ENCODE results near the gene RALBP1. TPM values are rescaled to one million over a fixed set of nuclear protein-coding genes. Genes with fewer than 3 reads are reported as not detected.

The RALBP1 gene
- polyA plus RNA-seq, 3 donors: 79.7 to 84.6 (median 81.9) TPM

DNA sequence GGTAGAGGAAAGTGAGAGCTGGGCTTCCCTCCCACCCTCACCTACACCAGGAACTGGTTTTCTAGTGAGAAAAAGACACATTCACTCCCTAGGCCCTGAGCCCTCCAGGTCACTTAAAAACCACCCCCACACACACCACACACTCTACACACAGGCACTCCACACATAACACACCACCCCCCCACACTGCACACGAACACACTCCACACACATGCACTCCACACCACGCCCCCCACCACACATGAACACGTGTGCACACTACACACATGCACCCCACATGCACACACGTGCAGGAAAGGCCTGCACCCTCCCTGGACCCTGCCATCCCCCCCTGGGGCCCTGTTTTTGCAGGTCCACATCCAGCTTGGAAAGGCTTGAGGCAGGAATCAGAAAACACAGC, 67.6 kb downstream of the RALBP1 start:
- DNase-seq (ENCODE audit: low read depth in 3 of 3, low spot score in 2 of 3): no peak

- DNase-seq (ENCODE audit: low read depth in 3 of 3, low spot score in 2 of 3): no peak
These were observed 69.7 kb downstream of the RALBP1 start for GRCh38 chr18:9545029-9545428.

DNA sequence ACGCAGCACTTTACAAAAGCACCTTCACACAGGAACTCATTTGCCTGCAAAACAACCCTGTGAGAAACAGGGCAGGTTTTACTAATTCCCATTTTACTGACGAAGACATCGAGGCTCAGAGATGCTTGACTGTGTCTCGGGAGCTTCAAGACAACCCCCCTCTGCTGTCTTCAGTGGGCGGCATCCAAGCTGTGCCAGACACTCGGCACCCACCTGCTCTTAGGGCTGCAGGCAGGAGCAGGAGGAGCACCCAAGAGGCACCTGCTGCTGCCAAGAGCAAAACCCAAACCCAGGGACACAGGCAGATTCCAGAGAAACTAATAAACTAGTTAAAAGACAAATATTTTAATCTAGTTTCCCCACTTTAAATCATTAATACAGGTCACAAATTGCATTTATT, 71.2 kb downstream of the RALBP1 start:
- DNase-seq (ENCODE audit: low read depth in 3 of 3, low spot score in 2 of 3): no peak

- DNase-seq (ENCODE audit: low read depth in 3 of 3, low spot score in 2 of 3): no peak
These were observed 72.5 kb downstream of the RALBP1 start for GRCh38 chr18:9547782-9548181.

GRCh38 chr18:9549405-9549804, 74.1 kb downstream of the RALBP1 start:
- DNase-seq (ENCODE audit: low read depth in 3 of 3, low spot score in 2 of 3): no peak

- DNase-seq (ENCODE audit: low read depth in 3 of 3, low spot score in 2 of 3): no peak
These were observed 75.1 kb downstream of the RALBP1 start for GRCh38 chr18:9550429-9550828.

- DNase-seq (ENCODE audit: low read depth in 3 of 3, low spot score in 2 of 3): no peak
These were observed 76.9 kb downstream of the RALBP1 start for GRCh38 chr18:9552191-9552590.

DNA sequence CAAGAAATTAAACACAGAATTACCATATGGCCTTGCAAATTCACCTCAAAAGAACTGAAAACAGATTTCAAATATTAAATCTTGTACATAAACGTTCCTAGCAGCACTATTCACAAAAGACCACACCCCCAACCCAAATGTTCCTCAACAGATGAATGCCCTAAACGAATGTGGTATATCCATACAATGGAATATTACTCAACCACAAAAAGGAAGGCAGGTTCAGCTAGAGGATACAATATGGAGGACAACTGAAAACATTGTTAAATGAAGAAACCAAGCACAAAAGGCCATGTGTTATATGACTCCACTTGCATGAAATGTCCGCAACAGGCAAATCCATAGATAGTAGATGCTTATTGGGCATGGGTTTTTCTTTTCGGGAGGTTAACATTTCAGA, 77.3 kb downstream of the RALBP1 start:
- no peak for DNase-seq (ENCODE audit: low read depth in 3 of 3, low spot score in 2 of 3)

DNA sequence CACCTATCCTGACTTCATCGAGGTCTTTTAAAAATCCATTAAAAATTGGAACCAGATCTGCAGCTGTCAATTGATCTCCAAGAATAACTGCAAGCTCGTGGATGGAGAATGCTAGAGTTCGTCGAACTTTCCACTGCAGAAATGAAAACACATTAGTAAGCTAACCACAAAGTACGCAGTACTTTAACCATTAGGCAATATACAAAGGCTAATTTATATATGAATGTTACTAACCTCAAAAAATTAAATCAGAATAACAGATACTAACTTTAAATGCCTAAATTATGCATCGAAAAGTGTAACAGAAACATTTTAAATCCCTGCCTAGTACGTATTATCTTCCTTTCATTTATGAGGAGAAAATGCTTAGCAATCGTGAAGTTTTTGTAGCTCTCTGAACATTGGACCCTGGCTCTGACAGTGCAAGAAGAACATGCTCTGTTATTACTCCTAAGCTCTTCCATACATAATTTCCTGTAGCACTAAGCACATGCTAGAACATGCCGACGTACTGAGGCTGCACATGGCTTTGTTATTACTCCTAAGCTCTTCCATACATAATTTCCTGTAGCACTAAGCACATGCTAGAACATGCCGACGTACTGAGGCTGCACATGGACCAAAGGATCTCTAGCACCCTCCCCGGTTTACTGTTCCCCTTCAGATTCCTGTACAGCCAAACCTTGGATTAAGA, 82.1 kb downstream of the RALBP1 start:
- DNase-seq (ENCODE audit: low read depth in 3 of 3, low spot score in 2 of 3): no peak

DNA sequence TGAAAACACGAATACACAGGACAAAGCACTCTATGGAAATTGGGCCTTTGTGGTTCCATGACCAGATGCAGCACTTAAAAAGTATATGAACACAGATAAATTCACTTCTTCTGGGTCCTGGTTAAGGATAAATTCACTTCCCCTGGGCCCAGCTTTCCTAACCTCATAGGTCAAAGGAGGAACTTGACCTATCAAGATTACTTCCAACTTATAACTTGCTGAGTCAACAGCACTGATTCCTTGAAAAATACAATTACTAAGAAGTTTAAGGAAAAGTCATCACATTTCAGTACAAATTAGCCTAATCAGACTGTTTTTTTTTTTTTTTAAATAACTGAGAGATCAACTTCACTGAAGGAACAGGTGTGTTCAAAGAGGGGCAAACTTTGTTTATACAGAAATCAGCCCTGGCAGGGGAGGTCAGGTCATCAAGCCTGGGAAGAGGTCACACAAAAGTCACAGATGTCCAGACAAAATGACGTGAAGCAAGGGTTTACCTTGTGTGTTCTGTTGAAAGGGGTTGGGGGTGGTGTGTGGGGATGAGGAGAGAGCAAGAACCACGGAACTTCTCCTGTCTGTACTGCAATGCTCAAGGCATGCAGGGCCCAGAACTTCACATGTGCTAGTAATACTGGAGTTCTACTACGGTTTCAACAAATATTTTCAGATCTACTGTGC, 83.2 kb downstream of the RALBP1 start:
- no peak for DNase-seq (ENCODE audit: low read depth in 3 of 3, low spot score in 2 of 3)

GRCh38 chr18:9559253-9559652, 83.9 kb downstream of the RALBP1 start:
- DNase-seq (ENCODE audit: low read depth in 3 of 3, low spot score in 2 of 3): no peak

DNA sequence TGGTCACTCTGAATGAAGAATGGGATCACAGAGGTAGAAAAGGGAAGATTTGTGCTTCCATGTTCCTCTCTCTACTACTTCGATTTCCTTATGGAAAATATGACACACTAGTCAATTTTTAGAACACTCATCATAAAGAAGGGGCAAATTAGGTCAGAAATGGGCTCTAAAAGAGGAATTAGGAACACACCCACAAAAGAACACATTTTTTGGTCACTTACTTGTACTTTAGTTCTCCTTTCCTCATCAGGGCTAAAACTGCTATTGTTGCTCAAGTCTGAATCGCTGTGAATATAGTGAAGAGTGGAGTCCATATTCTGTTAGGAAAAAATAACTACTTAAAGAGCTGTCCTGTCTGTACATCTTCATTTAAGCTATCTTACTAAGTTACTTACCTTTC, 86.4 kb downstream of the RALBP1 start:
- no peak for DNase-seq (ENCODE audit: low read depth in 3 of 3, low spot score in 2 of 3)

DNA sequence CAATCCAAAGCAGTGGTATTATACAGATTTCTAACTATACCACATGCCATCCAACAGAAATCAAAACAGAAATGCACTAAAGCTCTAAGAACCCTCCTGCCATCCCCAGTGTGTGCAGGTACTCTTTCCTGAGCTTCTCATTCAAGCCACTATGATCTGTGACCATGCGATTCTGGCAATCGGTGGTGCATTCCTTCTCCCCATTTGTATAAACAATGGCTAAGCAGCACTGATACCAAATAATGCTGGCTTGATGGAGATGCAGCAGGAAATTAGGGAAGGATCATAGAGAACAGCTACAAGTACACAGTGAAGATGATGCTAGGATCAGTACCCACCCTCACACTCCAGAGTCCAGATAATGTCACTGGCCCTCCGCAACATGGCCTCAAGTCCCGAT, 87.3 kb downstream of the RALBP1 start:
- DNase-seq (ENCODE audit: low read depth in 3 of 3, low spot score in 2 of 3): no peak

GRCh38 chr18:9563331-9563730, 88.0 kb downstream of the RALBP1 start:
- no peak for DNase-seq (ENCODE audit: low read depth in 3 of 3, low spot score in 2 of 3)

- no peak for DNase-seq (ENCODE audit: low read depth in 3 of 3, low spot score in 2 of 3)
These were observed 90.1 kb downstream of the RALBP1 start for GRCh38 chr18:9565407-9565806.

GRCh38 chr18:9568186-9568585, 92.9 kb downstream of the RALBP1 start:
- no peak for DNase-seq (ENCODE audit: low read depth in 3 of 3, low spot score in 2 of 3)

- no peak for DNase-seq (ENCODE audit: low read depth in 3 of 3, low spot score in 2 of 3)
These were observed 93.9 kb downstream of the RALBP1 start for GRCh38 chr18:9569178-9569577.

DNA sequence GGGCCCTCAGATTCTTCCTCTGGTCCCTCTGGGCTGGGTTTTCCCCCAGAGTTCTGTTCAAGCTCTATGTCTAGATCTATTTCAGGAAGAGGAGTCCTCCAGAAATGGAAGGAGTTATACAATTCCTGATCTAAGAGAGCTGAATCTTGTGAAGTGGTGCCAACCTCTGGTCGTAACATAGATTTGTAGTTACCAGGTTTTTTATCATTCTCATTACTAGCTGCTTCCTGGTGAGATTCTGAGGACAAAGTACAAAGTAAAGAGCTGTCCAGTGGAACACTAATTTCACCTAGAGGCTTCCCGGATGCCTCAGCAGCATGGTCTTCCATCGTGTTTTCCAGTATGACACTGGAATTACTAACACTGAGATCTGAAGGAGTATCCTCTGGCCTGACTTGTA, 94.9 kb downstream of the RALBP1 start:
- DNase-seq (ENCODE audit: low read depth in 3 of 3, low spot score in 2 of 3): no peak

DNA sequence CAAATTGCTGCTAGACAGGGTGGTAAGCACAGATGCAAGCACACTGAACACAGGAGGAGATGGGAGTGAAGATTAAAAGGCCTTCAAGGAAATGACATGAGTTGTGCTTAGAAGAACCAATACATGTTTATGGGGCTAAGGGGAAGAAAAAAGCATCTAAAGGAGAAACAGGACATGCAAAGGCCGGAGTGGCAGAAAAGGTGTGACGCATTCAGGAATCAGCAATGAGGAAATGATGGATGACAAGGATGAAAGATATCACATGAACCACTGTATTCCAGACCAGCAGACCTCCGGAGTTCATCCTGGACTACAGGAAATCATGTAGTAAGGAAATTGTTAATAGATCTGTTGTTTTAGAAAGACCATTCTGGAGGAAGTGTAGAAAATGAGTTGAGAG, 96.2 kb downstream of the RALBP1 start:
- DNase-seq (ENCODE audit: low read depth in 3 of 3, low spot score in 2 of 3): no peak

DNA sequence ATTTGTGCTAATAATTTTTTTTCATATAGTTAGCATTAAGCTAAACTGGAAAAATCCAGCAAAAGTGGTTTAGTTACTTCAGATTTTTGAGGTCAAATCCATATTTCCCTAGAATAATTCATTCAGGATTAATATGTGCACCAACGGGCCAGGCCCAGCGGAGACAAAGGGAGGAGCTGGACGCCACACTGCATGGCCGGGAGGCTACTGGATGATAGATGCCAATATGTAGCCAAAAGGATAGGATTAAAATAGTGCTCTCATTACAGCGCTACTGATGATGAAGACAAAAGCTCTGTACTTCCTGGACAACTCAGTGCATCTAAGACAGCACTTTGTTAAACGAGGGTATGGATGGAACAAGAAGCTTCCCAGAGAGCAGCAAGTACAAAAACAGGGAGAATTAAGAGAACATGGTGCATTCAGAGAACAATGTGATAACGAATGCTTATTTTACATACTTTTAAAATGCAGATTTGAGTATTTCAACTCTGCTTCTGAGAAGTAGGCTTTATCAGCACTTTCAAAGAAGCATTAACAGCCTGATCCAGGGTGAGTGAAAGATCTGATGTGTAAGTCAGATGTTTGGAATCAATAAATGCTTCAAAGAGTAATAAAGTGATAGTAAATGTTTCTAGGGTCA, 99.3 kb downstream of the RALBP1 start:
- DNase-seq (ENCODE audit: low read depth in 3 of 3, low spot score in 2 of 3): no peak

DNA sequence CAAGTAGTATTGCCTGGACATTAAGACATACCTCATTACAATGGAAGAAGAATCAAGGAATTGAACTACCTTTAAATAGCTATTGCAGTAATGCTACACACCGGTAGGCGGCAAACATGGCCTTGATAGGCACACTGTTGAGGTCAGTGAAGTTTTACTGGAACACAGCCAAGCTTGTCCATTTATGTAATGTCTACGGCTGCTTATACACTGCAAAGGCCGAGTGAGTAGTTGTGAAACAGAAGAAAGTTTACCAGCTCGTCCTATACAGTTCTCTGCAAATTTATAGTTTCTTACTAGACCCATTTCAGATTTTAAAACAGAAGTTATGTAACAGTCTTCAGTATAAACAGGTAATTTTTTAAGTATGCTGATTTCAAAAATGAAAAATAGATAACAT, 100.2 kb downstream of the RALBP1 start:
- DNase-seq (ENCODE audit: low read depth in 3 of 3, low spot score in 2 of 3): peak; percentile 79 to 83 (median 79)

DNA sequence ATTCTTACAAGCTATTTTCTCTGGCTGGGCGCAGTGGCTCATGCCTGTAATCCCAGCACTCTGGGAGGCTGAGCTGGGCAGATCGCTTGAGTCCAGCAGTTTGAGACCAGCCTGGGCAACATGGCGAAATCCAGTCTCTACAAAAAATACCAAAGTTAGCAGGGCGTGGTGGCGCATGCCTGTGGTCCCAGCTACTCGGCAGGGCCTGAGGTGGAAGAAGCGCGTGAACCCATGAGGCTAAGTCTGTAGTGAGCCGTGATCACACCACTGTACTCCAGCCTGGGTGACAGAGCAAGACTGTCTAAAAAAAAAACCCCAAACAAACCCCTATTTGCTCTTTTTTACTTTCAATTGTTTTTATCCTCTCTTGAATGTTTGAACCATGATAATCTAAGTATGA, 102.0 kb downstream of the RALBP1 start:
- no peak for DNase-seq (ENCODE audit: low read depth in 3 of 3, low spot score in 2 of 3)

Measured in right renal cortex interstitium (tissue), 3 donors.